ENCODE results near the gene MAPKAPK2. TPM values are rescaled to one million over a fixed set of nuclear protein-coding genes. Genes with fewer than 3 reads are reported as not detected.
"Not testable (repeated sequence)": the region's sequence is repeated elsewhere in the genome, so short reads cannot be mapped to it uniquely, and the experiment has no call there.

MAPKAPK2 gene
- polyA plus RNA-seq: 10 to 100 TPM; 24.3 to 69.4 (median 64.1) TPM

DNA sequence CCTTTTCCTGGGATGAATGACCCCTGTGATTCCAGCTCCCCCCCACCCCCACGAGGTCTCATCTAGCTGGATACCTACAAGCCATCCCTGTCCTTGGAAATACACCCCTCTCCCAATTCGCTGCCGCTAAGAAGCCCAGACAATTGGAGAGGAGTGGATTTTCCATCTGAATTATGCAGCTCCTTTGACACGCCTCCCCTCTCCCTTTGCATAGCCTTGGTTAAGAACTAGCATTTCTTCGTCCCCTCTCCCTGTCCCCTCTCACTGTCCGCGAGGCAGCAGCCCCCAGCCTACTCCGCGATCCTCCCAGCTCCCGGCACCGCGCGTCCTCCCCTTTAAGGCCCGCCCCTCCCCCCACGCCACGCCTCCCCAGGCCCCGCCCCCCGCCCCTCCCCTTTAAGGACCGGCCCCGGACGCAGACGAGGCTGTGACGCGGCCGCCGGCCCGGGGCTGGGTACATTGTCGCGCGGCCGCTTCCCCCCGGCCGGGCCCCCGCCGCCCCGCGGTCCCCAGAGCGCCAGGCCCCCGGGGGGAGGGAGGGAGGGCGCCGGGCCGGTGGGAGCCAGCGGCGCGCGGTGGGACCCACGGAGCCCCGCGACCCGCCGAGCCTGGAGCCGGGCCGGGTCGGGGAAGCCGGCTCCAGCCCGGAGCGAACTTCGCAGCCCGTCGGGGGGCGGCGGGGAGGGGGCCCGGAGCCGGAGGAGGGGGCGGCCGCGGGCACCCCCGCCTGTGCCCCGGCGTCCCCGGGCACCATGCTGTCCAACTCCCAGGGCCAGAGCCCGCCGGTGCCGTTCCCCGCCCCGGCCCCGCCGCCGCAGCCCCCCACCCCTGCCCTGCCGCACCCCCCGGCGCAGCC, at the start of gene MAPKAPK2:
TSS of gene MAPKAPK2 (plus strand) at position 428 of the 856 bp plus-strand sequence. CDS start at position 753, 325 bp downstream.
- peak within 1 kb of the TSS; percentile 92 for H3K27ac ChIP-seq (ENCODE audit: low read depth, low read length)
- 1 to 2% (median 1%) methylated on average over 24 to 77 of the region's 82 CpGs for WGBS, 3 donors

DNA sequence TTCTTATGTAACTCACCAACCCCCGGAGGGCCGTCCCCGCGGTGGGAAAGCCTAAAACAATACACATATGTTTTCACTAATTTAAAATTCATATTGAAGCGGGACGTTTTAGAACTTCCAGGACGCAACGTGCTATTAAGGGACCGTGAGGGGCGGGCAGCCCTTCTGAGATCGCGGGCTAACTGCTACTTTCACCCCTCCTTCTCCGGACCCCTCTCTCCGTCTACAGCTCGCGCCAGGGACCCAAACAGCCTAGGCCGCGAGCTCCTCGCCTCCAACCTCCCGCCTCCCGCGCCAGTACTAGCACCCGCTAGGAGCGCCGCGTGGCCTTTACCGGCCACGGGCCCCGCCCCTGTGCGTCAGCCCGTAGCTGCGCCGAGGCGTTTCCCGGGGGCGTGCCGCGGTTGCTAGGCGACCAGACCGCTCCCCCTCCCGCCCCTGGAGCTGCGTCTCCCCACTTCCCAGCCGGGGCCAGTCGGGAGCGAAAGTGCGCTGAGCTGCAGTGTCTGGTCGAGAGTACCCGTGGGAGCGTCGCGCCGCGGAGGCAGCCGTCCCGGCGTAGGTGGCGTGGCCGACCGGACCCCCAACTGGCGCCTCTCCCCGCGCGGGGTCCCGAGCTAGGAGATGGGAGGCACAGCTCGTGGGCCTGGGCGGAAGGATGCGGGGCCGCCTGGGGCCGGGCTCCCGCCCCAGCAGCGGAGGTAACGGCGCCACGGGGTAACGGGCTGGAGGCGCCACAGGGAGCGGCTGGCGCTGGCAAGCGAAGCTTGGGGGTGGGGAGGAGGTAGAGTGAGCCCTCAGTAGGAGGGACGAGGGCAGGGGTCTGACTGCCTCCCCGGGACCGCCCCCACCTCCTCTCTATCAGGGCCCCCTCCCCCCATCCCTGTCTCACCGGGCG, 49.4 kb upstream of the MAPKAPK2 start, which contains the start of gene DYRK3:
TSS of gene DYRK3 (plus strand) at position 457 of the 898 bp plus-strand sequence. CDS start at position 625, 168 bp downstream.
- WGBS, 3 donors: 0 to 1% (median 0%) methylated on average over 73 to 84 of the region's 84 CpGs
- peak within 1 kb of the TSS; percentile 55 for H3K27ac ChIP-seq (ENCODE audit: low read depth, low read length)

DNA sequence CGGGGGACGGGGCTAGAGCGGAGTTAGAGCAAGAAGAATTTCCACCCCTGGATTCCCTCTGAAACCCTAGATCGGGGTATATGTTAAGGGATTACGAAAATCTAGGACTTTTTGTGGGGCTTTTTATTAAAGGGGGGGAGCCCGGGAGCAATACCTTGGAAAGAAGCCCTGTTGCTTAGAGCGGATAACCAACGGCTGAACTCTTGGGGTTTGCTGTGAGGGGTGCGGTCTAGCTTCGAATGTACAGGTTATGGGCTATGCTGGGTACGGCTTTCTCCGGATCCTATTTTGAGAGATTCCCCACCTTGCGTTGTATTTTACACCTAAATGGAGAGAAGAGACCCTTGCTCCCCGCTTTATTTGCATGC, 48.7 kb upstream of the MAPKAPK2 start:
- H3K27ac ChIP-seq (ENCODE audit: low read depth, low read length): peak overlapping the region; percentile 55
- WGBS, 3 donors: 3 to 4% (median 3%) methylated on average over 14 of the region's 14 CpGs

DNA sequence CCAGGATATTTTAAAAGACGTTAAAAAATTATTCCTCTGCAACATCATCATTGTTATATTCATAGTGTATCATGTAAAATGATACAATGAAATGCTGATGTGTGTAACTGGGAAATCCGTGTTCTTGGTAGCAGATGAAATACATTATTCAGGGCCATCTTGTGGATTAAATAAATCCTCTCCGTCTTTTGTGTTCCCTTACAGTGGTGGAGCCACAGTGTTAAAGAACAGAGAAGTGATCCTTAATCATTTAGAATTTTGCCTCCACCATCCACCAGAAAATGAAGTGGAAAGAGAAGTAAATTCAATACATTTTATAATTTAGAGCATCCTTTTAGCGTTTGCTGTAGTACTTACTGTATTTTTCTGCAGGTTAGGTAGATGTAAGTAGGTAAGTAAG, 48.0 kb upstream of the MAPKAPK2 start:
- no peak overlapping the region for H3K27ac ChIP-seq (ENCODE audit: low read depth, low read length)

DNA sequence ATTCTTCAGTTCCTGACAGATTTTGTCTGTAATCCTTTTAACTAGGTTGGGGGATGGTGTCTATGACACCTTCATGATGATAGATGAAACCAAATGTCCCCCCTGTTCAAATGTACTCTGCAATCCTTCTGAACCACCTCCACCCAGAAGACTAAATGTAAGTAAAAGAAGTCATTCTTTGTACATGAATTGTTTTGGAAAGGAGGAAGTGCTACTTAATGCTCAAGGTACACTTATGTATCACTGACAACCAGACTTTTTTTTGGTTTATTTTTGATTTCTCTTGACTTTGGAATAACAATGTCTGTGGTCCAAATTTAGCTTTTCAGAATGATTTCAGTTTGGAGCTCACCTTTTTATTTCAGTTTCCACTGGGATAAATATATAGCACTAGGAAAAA, 47.1 kb upstream of the MAPKAPK2 start:
- H3K27ac ChIP-seq (ENCODE audit: low read depth, low read length): no peak overlapping the region

More for the DNA sequence above, 48.0 kb upstream of the MAPKAPK2 start:
- 42 to 58% (median 49%) methylated on average over 4 of the region's 4 CpGs for WGBS, 3 donors

DNA sequence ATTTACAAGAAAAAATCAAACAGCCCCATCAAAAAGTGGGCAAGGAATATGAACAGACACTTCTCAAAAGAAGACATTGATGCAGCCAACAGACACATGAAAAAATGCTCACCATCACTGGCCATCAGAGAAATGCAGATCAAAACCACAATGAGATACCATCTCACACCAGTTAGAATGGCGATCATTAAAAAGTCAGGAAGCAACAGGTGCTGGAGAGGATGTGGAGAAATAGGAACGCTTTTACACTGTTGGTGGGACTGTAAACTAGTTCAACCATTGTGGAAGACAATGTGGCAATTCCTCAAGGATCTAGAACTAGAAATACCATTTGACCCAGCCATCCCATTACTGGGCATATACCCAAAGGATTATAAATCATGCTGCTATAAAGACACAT, 42.6 kb upstream of the MAPKAPK2 start:
- H3K27ac ChIP-seq (ENCODE audit: low read depth, low read length): not testable (repeated sequence)
- WGBS, 3 donors: 45 to 85% (median 53%) methylated on average over 2 of the region's 2 CpGs

DNA sequence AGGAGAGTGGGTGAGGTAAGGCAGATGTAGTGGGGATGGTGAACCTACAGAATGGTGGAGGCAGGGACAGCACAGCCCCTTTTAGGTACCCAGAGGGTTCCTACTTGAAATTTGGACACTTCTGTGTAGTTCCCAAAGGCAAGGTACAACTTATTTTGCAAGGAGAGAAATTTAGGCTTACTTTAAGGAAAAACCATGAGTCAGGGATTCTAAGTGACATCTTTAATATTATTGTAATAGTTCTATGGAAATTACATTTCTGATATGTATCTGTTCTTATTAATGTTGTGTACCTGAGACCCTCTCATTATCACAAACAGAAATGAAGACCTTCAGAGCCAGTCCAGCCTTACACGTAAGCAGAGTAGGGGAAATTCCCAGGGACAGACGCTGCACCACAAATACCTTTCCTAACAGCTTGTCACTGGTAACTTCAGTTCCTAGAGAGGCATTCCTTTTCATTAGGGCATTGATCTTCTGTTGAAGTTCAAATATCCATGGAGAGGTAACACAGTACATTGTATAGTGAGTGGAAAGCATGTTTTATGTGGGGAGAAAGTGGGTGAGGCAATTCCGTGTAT, 41.5 kb upstream of the MAPKAPK2 start:
- no peak overlapping the region for H3K27ac ChIP-seq (ENCODE audit: low read depth, low read length)
- 67 to 78% (median 70%) methylated on average over 3 of the region's 3 CpGs for WGBS, 3 donors

DNA sequence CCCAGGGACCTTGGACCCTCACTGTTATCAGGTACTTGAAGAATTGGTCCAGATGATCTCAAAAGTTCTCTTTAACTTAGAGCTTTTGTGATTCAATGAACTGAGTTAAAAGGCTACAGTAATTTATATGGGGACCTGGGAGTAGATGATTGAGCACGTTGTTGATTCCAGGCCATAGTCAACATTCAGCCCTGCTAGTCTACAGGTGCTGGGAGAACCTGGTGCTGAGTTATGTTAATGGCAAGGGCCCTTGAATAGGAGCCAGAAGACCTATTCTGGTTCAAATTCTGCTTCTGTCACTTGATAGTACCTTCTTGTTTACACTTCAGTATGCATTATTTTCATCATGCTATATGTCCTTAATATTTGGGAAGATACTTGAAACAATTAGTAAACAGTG, 38.2 kb upstream of the MAPKAPK2 start:
- 29 to 97% (median 90%) methylated on average over 1 of the region's 1 CpG for WGBS, 3 donors

DNA sequence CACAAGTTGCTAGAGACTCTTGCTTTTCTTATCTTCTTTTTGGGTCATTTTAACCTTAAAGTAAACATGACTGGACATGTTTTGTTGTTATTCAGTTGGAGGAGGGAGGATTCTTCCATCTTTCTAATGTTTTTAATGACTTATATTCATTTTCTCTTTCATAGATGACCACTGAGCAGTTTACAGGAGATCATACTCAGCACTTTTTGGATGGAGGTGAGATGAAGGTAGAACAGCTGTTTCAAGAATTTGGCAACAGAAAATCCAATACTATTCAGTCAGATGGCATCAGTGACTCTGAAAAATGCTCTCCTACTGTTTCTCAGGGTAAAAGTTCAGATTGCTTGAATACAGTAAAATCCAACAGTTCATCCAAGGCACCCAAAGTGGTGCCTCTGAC, 37.5 kb upstream of the MAPKAPK2 start:
- H3K27ac ChIP-seq (ENCODE audit: low read depth, low read length): no peak overlapping the region

More for the DNA sequence above, 38.2 kb upstream of the MAPKAPK2 start:
- no peak overlapping the region for H3K27ac ChIP-seq (ENCODE audit: low read depth, low read length)

DNA sequence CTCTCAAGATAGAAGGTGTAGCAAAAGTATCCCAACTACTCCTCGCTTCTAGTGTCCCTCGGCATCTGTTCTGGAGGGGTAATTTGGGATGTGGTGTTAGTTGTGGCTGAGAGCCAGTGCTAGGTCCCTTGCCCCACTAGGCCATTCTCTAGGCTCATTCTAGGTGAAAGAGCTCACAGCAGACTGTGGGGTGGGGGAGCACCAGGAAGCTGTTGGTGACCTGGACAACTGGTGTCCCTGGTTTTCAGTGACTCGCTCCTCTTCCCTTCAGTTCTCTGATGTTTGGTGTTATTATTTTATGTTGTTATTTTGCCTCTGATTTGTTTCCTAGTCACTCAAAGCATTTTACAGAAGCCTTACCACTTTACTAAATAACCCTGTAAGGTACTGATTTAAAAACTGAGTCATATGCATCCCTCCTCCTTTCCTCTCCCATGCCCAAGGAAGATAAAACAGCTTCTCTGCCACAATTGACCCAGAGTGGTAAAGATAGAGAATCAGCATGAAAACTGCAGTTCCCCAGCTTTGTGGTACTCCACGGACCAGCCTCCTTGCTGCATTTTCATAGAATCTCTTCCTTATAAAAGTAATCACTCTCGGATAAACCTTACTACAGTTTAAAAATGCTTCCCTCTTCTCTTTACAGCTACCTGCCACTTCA, 35.3 kb upstream of the MAPKAPK2 start:
- no peak overlapping the region for H3K27ac ChIP-seq (ENCODE audit: low read depth, low read length)
- 72 to 89% (median 83%) methylated on average over 5 of the region's 5 CpGs for WGBS, 3 donors

DNA sequence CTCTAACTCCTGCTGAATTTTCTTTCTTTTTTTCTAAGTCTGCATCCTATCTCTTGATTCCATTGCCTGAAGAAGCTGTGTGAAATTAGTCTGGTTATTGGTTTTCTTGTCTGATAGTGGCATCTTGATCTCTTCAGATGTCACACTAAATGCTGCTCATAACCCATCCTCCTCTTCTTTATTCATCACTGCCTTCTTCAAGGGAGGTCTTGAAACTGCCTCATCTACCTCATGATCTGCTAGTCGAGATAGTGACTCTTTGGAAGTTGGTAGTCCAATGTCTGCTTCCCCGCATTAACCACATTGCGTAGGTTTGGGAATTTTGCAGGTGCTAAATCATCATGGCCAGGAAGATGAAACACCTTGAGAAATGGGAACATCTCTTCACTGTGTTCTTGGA, 33.7 kb upstream of the MAPKAPK2 start:
- 91 to 95% (median 93%) methylated on average over 3 of the region's 3 CpGs for WGBS, 3 donors
- H3K27ac ChIP-seq (ENCODE audit: low read depth, low read length): no peak overlapping the region

DNA sequence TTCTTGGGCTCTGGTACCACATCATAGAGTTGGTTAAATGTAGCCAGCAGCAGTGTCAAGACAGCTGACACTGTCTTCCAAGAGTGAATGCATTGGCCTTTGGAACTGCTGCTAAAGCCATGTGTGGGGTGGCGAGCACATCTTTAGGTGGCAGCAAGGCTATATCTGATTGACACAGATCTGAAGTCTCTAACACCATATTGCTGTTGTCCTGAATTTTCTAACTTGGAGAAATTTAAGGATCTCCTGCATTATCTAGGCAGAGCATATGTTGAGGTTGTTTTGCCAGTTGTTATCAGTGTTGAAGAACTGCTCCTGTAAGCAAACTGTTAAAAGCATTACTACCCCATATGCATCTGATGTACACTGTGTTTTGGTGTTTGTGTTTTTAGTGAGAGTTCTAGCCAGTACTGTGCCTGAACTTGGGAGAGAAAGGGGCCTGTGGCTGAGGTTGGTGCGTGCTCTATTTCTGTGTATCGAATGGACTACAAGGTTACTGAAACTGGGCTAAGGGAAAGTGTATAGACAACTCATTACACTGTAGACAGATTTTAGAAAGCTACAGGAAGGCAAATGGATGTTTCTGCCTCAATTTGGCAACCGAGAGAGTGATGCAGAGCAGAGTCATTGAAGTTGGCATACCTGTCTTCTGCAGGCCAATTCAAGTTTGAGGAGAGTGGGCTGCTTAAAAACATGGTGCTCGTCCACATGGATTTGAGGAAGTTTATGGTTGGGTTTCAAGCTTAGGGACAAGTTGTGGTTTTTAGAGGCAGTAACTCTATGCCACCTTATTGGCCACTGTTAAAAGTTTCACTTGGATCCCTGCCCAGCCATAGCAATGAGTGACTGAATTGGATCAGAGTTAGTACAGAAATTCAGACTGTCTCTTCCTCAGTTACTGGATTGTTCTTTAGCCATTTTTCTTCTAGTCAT, 32.5 kb upstream of the MAPKAPK2 start:
- WGBS, 3 donors: 85 to 96% (median 87%) methylated on average over 5 of the region's 5 CpGs
- H3K27ac ChIP-seq (ENCODE audit: low read depth, low read length): no peak overlapping the region

DNA sequence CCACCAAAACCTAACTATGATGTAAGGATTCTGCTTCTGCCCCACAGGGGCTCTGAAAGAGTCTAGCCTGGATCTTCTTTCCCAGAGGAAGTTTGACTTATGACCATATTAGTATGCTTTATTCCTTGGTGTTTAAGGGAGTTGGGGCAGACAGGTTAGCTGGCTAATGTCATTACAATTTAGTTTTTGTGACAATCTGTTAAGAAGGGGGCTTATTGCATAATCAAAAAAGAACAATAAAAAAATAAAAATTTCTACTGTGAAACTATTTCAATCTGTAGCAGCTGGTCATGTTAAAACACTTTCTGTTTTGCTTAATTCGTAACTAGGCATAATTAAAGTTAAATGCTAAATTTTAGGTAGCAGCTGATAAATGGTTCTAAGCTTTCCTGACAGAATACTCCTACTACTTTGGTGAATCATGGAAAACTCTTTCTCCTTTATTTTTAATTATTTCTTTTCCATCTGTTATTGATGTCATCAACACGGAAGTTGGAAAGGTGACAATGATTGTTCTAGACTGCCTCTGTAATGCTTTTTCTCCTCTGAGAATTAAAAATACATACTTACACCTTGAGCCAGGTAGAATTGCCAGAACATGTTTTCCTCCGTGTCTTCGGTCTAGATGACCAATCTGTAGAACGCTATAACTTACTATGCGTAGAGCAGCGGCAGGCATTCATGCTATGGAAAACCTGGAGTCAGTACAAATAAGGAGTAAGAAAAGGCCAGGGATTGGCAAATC, 30.8 kb upstream of the MAPKAPK2 start:
- H3K27ac ChIP-seq (ENCODE audit: low read depth, low read length): no peak overlapping the region
- 69 to 77% (median 72%) methylated on average over 7 of the region's 7 CpGs for WGBS, 3 donors

DNA sequence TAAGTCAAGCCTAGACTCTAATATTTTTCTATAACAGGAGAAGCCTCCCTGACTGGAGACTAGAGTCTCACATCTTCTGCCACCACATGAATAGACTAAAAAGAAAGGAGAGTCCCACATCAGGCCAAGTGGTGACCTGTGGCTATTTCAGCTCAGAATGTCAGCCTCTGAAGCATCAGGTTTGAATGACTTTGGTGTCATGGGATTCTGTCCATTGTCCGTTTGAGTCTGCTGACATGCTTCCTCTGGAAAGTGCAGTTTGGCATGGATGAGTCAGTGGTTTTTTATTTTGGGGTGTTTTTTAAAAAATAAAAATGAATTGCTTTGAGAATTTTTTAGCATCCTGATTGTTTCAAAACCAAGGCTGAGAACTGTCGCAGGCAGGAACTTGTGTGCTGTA, 29.9 kb upstream of the MAPKAPK2 start:
- H3K27ac ChIP-seq (ENCODE audit: low read depth, low read length): no peak overlapping the region
- WGBS, 3 donors: 51 to 75% (median 57%) methylated on average over 2 of the region's 2 CpGs

DNA sequence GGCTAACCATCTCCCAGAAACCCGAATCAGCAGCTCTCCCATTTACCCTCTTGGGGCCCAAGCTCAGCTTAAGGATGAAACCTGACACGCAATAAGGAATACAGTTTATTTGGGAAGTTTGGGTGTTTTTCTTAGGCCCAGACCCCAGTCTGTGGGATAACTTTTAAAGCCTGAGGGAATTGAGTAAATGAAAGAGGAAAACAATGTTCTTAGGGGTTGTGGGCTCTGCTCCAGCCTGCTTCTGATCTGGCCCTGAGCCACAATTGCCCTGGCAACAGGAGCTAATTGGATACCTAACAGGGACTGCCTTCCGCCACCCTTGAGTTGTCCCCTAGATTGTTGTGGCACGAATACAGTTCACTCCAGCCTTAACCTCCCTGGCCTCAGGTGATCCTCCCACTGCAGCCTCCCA, 29.2 kb upstream of the MAPKAPK2 start:
- H3K27ac ChIP-seq (ENCODE audit: low read depth, low read length): no peak overlapping the region
- WGBS, 3 donors: 56 to 70% (median 70%) methylated on average over 4 of the region's 4 CpGs

DNA sequence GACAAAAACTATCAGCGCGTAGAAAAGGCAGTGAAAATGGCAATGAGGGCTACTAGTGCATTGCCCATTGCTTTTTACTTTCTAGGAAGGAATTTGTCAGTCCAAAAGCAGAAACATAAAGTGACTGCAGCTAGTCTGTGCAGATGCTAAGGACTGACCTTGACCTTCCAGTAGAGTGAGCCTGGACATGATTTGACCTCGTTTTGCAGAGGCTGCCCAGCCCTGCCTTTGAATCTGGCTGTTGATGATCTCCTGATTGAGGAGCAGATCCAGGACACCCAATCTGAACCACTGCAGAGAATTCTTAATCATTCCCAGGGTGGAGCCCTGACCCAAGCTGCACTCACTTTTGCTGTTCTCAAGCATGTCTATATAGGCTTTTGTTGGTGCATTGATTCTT, 27.8 kb upstream of the MAPKAPK2 start:
- WGBS, 3 donors: 82 to 88% (median 88%) methylated on average over 3 of the region's 3 CpGs
- no peak overlapping the region for H3K27ac ChIP-seq (ENCODE audit: low read depth, low read length)

DNA sequence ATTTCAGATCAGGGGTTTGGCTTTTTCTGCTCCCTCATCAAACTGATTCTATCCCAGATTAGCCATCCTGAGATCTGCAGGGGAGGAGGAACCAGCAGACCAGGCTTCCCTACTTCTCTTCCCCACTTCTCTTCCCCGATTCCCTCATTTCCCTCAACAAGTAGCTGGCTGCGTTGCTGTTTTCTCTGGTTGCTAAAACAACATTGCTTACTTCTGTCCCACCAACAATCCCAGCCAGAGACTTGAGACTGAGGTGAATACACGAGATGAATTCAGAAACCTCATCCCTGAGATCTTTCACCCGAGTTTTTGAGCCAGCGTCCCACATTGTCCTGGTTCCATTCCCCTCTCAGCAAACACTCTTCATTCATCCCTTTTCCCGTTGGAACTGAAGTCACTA, 27.0 kb upstream of the MAPKAPK2 start:
- H3K27ac ChIP-seq (ENCODE audit: low read depth, low read length): no peak overlapping the region
- 36 to 68% (median 42%) methylated on average over 6 of the region's 6 CpGs for WGBS, 3 donors

Measured in adipose tissue (tissue), 3 donors.